ENCODE measurements around the gene SLC16A8.
"Not testable (repeated sequence)": the region's sequence is repeated elsewhere in the genome, so short reads cannot be mapped to it uniquely, and the experiment has no call there.

The SLC16A8 gene, protein sequence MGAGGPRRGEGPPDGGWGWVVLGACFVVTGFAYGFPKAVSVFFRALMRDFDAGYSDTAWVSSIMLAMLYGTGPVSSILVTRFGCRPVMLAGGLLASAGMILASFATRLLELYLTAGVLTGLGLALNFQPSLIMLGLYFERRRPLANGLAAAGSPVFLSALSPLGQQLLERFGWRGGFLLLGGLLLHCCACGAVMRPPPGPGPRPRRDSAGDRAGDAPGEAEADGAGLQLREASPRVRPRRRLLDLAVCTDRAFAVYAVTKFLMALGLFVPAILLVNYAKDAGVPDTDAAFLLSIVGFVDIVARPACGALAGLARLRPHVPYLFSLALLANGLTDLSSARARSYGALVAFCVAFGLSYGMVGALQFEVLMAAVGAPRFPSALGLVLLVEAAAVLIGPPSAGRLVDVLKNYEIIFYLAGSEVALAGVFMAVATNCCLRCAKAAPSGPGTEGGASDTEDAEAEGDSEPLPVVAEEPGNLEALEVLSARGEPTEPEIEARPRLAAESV

DNA sequence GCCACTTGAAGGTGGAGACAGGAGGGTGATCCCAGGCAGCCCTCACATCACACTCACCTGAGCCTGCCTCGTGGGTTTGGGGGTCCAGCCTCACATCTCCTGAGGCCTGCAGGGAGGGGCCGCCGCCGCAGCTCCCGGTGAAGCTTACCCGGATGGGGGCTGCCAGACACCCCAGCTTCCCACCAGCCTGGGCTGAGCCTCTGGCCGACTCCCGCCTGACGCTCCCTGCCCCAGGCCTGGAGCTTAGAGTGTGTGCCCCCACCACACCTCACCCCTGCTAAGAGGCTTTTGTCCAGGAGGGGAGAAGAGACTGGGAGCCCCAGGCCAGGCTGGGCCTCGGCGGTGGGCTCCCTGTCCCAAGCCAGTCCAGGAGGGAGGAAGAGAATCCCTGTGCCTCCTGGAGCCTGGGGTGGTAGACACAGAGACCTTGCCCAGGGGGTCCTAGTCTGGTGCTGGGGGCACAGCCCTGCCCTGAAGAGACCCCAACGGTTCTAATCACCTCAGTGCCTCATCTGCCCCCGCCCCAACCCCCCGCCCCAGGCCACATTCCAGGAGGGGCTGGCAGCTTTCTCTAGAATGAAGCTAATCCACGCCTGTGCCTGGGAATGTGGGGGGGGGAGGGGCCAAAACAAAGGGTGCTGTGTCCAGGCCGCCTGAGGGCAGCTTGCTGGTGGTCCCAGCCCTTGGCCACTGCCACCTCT, at the start of gene SLC16A8:
TSS of gene SLC16A8 (minus strand) at position 254 of the 701 bp plus-strand sequence. CDS start 1,311 bp downstream, outside the sequence.
- no peak for DNase-seq (ENCODE audit: low read depth in 2 of 2)

DNA sequence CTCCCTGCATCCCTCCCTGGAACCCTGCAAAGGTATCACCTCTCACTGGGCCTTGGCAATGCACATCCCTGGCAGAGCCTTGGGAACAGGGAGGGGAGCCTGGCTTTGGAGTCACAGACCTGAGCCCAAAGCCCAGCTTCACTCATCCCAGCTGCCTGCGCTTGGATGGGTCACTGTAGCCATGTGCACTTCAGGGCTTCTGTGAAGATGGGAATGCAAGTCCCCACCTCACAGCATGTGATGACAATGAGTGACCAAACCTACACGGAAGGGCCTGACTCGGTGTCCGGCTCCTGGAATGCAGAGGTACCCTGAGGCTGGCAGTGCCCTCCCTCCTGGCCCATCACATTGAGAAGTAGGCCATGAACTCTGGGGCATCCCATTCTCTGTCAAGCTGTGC, 49.3 kb upstream of the SLC16A8 start:
- no peak for DNase-seq (ENCODE audit: low read depth in 2 of 2)

DNA sequence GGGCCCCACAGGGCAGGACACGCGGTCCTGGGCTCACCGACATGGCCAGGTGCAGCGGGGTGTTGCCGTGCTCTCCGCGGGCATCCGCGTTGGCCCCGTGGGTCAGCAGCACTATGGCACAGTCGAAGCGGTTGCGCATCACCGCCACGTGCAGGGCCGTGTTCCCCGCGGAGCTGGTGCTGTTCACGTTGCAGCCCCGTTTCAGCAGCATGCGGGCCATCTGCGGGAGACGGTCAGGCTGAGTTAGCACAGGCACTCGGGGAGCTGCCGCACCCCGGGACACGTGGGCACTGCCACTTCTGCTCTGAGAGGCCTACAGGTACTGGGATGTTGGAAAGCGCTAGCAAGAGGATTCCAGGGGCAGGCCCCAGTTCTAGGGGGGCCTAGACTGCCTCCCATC, 48.8 kb upstream of the SLC16A8 start:
- no peak for DNase-seq (ENCODE audit: low read depth in 2 of 2)

DNA sequence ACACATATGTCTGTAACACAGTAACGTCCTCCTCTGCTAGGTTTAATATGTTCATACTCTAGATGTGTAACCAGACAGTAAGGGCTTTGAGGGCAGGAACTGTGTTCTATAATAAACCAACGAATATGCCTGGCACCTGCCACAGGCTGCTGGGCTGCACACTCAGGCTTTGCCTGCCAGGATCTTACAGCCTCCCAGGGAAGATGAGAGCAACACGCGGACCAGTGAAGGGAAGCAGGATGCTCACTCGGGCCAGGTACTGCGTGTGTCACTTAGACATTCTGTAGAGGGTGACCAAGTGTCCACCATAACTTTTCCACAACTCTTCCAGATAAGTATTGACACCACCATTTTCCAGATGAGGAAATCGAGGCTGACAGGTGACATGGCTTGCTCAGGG, 48.2 kb upstream of the SLC16A8 start:
- DNase-seq (ENCODE audit: low read depth in 2 of 2), result no peak

DNA sequence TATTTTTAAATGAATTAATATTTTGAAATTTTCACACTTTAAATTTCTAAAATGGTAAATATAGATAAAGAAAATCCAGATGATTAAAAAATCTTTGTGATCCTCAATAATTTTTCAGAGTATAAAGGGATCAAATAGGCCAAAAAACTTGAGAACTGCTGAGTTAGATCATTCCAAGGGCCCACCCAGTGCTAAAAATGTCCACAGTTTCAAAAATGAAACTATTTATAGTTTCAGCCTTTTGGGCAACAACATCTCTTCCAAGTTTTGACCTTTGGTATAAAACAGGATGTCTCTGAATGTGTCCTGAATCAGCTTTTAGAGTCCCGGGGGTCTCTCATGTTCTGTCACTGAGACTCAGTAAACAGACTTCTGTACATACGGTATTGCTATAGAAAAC, 47.4 kb upstream of the SLC16A8 start:
- no peak for DNase-seq (ENCODE audit: low read depth in 2 of 2)

DNA sequence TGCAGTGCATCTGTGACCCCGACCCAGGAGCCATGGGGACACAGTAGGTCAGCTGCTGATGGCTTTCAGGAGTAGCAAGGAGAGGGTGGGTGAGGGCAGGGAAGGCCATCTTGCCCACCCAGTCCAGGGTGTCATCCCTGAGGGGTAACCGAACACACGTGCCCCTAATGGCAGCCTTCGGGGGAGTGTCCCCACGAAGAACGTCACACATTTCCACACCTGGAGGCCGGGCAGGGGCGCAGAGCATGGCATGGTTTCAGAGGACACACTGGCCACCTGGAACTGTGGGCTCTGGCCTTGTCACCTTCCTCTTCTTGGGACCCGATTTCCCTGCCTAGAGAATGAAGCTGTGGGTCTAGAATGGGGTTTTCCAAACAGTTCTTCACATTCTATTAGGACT, 45.9 kb upstream of the SLC16A8 start:
- DNase-seq (ENCODE audit: low read depth in 2 of 2), result no peak

DNA sequence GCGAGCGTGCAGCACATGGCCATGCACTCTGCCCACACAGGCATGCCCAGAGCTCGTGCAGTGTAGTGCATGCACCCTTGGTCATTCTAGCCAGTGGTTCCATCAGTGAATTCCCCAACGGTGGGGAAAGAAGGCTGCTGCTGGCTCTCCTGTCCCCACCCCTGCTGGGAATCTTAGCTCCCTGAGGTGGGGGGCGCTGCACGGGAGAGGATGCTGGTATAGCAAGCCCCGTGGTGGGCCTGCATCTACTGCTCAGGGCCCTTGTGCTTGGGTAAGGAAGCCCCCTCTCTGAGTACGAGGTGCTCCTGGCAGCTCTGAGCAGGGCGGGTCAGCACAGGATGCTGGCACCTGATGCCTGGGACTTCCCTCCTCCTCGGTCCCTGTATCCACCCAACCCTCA, 45.0 kb upstream of the SLC16A8 start:
- DNase-seq (ENCODE audit: low read depth in 2 of 2), result no peak

DNA sequence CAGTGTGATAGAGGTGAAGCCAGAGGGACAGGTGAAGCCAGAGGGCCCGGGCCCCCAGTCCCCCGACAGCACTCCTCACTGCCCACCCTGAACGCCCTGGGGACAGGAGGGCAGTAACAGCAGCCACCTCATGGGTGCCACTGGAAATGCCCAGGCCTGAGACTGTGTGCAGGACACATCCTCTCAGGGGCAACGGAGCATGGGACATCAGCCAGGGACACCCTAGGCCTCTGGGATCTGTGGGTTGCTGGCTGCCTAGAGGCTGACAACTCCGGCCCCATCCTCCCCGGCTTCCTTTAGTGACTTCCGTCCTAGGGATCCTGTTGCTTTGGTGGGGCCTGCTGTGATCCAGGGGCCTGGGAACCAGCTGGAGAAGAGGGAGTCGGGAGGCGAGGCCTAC, 43.9 kb upstream of the SLC16A8 start:
- DNase-seq (ENCODE audit: low read depth in 2 of 2), result no peak

DNA sequence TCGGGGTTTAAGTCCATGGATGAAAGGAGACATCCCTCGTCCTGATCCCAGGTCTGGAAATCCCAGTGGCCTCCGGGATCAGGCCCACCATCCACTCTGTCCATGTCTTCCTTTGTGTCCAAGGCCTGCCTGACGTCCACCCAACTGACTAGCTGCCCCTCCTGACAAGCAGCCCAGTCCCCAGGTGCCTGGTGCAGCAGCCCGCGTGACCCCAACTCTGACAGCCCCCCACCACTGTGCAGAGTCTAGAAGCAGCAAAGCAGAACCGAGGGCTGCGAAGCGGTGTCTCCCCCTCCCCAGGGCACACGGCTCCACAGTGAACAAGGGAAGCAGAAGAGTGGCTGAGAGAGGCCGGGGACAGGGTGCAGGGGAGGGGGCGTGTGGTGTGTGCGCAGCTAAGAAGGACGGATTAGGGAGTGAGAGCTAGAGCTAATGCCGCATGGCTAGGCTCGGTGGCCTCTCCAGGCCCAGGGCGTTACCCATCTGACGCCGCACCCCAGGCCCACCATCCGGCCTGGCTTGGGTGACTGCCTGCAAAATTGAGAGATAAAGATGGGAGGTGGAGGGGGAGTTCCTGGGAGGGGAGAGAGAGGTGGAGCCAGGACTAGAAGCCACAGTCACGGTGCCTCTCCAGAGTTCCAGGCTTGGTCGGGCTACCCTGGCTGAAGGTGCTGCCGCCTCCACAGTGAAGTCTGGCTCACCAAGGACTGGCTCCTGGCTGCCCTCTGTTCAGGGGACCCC, 43.1 kb upstream of the SLC16A8 start:
- no peak for DNase-seq (ENCODE audit: low read depth in 2 of 2)

DNA sequence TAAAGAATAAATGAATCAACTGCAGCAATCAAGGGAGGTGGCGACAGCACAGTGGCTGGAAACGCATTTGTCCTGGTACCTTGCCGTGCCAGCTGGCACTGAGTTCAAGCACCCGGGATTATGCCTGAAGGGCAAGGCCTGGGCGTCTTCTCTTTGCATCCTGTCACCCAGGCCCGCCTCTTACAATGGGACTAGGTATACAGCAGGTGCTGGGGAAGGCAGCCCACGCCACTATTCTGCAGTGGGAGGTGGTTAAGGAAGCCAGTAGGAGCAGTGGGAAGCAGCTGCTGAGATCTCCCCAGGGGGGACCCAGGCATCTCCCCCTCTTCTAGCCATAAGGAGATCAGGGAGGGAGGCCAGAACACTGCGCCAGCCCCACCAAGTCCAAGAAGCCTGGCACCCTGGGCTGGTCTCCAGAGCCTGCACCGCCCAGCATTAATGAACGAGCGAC, 41.8 kb upstream of the SLC16A8 start:
- DNase-seq (ENCODE audit: low read depth in 2 of 2), result no peak

DNA sequence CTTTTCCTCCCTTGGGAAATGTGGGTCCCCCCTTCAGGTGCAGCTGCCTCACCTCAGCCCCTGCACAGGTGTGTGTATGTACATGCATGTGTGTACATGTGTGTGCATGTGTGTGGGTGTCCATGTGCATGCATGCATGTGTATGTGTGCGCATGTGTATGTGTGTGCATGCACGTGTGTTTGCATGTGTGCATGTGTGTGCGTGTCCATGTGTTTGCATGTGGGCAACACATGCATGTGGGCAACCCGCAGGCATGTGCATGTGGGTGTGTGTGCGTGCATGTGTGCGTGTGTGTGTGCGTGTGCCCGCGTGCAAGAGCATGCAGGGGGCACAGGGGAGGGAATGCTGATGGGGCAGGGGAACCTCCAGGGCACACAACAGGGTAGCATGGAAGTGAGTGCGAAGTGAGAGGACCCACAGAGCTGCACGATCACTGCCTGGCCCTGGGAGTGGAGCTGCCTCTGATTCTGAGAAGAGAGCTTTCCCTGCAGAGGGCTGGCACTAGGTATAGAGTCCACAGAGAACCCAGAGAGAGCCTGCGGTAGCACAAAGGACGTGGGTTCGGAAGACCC, 41.1 kb upstream of the SLC16A8 start:
- no peak for DNase-seq (ENCODE audit: low read depth in 2 of 2)

DNA sequence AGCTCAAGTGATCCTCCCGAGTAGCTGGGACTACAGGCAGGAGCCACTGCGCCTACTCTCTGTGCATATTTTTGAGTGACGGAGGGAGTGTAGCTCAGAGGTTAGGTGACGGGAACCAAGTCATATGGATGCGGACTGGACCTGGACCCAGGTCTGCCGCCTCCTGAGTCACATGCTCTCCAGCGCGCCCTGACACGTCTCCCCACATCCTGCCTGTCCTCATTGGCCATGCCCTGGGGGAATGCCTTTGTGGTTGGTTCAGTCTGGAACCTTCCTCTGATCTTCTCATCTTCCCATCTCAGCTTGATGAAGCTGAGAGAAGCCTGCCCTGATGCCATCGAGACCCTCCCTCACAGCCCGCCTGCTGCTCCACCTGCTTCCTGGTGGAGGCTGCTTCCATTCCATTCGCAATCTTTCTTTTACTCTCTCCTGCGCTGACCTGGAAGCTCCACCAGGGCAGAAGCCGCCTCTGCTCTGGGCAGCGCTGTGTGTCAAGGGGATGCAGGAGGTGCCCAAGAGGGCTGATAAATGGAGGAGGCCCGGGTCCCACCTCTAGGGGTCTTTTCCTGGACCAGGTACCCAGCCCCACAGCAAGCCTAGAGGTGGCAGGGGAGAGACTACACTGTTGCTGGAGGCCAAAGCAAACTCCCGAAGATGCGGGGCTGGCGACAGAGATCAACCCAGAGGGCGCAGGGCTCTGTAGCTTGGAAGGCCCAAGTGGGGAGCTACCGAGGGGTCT, 40.4 kb upstream of the SLC16A8 start:
- no peak for DNase-seq (ENCODE audit: low read depth in 2 of 2)

DNA sequence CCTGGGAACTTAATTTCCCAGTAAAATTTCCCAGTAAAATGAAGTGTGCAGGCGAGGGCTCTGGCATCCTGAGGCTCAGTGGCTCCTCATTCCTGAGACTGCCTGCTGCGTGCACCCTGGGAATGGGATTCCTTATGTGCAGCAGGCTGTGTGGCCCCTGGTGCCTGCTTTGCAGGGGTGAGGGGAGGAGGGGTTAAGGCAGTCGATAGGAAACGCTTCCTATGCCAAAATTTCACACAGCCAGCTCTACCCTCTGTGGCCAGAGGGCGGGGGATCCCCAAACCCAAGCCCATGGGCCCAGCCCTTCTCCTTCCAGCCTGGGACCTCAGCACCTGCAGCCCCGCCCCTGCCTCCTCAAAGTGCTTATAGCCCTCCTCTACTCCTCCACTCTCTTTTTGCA, 38.6 kb upstream of the SLC16A8 start:
- no peak for DNase-seq (ENCODE audit: low read depth in 2 of 2)

DNA sequence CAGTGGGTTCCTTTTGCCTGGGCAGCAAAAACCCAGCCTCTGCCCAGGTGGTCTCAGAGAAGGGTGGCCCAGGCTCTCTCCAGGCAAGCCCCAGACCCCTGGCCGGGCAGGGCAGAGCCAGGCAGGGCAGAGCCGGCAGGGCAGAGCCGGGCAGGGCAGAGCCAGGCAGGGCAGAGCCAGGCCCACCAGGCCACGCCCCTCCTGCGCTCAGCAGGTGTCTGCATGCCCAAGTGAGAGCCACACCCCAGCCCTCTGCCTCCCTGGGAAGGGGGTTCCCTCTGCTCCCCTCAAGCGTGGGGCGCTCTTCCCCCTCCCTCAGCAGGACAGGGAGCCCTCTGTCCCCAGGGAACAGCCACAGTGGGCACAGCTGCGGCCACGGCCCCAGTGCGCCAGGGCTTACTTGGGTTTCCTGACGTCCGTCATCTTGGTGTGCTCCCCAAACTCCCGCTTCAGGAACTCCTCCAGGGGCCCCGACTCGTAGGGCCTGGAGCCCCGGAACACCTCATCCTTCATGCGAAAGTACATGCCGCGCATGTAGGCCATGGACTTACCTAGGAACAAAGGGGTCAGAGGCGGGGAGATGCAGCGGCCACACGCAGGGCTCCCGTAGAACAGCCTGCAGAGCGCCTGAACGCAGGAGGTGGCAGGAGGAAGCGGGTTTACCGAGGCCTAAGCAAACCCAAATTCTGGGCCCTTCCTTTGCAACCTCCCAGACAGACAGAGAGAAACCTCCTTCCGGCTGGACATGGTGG, 36.6 kb upstream of the SLC16A8 start:
- DNase-seq (ENCODE audit: low read depth in 2 of 2), result no peak

DNA sequence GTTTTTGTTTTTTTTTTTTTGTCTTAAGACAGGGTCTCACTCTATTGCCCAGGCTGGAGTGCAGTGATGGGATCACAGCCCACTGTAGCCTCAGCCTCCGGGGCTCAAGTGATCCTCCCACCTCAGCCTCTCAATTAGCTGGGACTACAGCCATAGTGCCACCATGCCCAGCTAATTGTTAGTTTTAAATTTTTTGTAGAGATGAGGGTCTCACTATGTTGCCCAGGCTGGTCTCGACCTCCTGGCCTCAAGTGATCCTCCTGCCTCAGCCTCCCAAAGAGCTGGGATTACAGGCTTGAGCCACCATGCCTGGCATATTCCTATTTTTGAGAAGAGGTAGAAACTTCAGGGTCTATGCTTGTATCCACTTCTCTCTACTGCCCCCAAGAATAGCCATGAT, 34.8 kb upstream of the SLC16A8 start:
- DNase-seq (ENCODE audit: low read depth in 2 of 2), result not testable (repeated sequence)

DNA sequence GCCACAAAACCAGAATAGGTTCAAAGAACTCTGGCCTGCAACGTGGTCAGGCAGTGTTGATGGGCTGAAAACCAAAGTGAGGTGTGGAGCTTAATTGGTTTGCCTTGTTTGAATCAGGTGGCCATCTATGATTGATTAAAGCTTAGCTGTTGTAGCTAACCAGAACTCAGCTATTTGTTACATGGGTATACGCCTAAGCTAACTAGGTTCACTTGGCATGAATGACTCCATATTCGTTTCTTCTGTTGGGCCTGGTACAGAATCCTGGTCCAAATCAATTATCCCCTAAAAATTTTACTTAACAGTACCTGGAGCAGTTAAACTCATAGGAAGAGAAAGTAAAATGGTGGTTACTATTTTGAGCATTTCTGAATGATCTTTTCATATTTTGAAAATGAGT, 34.2 kb upstream of the SLC16A8 start:
- DNase-seq (ENCODE audit: low read depth in 2 of 2), result no peak

DNA sequence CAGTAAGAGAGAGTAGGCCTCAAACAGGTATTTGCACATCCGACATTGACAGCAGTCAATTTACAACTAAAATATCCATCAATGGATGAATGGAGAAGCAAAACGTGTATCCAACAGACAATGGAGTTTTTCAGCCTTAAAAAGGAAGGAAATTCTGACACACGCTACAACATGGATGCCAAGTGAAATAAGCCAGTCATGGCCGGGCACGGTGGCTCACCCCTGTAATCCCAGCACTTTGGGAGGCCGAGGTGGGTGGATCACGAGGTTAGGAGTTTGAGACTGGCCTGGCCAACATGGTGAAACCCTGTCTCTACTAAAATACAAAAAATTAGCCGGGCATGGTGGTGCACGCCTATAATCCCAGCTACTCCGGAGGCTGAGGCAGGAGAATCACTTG, 33.6 kb upstream of the SLC16A8 start:
- DNase-seq (ENCODE audit: low read depth in 2 of 2), result not testable (repeated sequence)

DNA sequence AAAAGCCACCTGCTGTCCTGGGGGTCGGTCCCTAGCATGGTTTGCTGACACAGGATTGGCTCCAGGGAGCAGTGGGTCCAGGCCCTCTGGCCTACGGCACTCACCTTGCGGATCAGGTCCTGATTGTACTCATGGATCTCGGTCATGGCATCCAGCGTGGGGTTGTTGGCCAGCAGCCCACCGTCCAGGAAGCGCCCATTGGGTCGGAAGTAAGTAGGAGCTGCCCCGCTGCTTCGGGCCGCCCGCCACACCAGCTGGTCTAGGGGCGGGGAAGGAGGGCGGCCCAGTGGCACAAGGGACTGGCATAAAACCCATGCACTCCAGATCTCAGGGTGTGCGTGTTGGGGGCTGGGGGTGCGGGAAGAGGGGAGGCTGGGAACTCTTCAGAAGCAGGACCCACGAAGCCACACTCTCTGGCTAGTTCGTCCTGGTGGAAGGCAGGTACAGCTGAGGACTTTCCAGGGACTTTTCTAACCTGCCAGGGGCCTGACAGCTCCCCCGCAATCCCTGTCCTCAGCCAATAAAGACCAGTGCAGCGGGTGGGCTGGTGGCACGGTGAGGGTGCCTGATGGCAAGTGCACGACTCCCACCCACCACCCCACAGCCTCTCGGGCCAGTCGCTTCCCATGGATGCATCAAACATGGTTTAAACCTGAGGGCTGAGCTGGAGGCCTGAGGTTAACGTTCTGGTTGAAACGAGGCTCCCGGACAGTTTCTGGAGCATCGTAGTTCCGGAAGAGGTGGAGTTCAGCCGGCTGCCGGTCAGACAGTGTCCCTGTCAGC, 31.6 kb upstream of the SLC16A8 start:
- DNase-seq (ENCODE audit: low read depth in 2 of 2), result no peak

DNA sequence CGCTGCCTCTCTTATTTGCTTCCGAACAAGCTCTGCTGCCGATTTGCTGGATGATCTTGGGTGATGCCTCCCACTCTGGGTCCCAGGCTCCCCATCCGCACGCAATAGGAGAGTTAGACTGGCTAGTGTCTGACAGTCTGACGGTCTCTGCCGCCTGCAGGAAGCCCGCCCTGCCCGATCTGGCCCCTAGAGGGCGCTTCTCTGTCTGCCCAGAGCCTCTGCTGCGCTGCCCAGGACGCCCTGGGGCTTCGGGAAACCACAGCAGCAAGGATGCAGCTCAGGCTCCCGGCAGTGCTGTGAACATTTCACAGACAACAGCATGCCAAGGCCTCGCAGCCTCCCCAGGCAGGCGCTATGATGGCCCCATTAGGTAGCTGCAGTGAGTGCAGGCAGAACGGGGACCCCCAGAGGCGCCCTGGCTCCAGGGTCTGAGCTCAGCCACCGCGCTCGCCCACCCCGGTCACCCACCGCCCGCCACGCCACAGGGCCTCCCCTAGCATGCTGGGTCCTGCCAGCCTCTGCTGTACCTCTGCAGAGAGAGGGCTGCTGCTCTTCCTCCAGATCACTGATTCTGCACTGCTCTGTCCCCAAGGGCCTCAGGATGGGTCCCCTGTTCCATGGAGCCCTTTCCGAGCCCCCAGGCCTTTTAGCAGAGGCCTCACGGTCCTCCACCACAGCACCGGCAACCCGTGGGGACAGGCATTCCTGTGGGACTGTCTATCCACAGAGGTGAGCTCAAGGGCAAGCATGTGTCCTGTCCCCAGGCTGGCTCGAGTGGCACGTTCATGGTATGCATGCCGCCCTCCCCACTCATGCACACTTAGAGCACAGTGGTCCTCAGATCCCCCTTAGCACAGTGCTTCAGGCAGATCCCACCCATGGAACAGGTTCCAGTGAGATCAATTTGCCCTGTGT, 30.8 kb upstream of the SLC16A8 start:
- DNase-seq (ENCODE audit: low read depth in 2 of 2), result peak; percentile 52 to 65

All from stimulated activated CD8-positive, alpha-beta memory T cell treated with anti-CD3 and anti-CD28 coated beads, Interleukin-15, amount 100 ng/mL, for 48 hours (primary cell).